ENCODE results near the gene MARK1. TPM values are rescaled to one million over a fixed set of nuclear protein-coding genes. Genes with fewer than 3 reads are reported as not detected.

MARK1 gene
- total RNA-seq, 1 donor from 2014 or later = 6.3 TPM

DNA sequence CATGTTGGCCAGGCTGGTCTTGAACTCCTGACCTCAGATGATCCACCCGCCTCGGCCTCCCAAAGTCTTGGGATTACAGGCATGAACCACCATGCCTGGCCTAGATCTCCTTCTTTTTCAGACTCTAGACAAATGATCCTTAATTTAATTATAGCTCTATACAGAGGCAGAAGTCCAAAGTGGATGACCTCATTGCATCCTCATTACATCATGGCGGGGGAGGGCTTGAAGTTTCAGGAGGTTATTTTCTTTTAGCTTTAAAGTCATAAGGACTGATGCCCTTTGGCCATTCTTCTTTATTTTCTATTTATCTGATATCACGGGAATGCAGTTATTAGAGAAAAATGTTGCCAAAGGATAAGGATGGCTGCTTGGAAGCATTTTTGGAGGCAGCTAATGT is 14.1 kb upstream of the MARK1 start:
- DNase-seq (ENCODE audit: low read depth) = no peak
- H3K4me3 ChIP-seq (ENCODE audit: low read depth, low read length) = no peak overlapping the region
- TF ChIP-seq, protein P1, sequence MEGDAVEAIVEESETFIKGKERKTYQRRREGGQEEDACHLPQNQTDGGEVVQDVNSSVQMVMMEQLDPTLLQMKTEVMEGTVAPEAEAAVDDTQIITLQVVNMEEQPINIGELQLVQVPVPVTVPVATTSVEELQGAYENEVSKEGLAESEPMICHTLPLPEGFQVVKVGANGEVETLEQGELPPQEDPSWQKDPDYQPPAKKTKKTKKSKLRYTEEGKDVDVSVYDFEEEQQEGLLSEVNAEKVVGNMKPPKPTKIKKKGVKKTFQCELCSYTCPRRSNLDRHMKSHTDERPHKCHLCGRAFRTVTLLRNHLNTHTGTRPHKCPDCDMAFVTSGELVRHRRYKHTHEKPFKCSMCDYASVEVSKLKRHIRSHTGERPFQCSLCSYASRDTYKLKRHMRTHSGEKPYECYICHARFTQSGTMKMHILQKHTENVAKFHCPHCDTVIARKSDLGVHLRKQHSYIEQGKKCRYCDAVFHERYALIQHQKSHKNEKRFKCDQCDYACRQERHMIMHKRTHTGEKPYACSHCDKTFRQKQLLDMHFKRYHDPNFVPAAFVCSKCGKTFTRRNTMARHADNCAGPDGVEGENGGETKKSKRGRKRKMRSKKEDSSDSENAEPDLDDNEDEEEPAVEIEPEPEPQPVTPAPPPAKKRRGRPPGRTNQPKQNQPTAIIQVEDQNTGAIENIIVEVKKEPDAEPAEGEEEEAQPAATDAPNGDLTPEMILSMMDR (conservative IDR thresholded peaks at IDR 0.05; ENCODE audit: low read depth, low read length) = no peak

DNA sequence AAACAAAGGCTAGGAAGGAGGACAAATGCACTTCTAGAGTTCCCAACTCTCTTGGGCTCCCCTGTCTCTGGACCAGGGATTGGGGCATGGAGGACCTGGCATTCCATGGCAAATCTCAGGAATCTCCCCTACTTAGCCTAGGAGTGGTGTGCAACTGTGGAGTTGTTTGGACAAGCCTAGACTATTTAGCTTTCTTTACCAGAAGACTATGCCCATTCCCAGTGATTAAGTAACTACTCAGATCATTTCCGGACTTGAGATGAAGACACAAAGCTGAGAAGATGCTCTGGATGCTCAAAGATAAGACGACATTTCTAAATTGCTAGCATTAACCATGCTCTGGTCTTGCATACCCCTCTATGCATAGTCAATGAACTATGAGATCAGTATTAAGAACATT is 13.7 kb upstream of the MARK1 start:
- H3K4me3 ChIP-seq (ENCODE audit: low read depth, low read length) = no peak overlapping the region
- no peak for DNase-seq (ENCODE audit: low read depth)
- TF ChIP-seq, protein P1 (conservative IDR thresholded peaks at IDR 0.05; ENCODE audit: low read depth, low read length) = no peak

DNA sequence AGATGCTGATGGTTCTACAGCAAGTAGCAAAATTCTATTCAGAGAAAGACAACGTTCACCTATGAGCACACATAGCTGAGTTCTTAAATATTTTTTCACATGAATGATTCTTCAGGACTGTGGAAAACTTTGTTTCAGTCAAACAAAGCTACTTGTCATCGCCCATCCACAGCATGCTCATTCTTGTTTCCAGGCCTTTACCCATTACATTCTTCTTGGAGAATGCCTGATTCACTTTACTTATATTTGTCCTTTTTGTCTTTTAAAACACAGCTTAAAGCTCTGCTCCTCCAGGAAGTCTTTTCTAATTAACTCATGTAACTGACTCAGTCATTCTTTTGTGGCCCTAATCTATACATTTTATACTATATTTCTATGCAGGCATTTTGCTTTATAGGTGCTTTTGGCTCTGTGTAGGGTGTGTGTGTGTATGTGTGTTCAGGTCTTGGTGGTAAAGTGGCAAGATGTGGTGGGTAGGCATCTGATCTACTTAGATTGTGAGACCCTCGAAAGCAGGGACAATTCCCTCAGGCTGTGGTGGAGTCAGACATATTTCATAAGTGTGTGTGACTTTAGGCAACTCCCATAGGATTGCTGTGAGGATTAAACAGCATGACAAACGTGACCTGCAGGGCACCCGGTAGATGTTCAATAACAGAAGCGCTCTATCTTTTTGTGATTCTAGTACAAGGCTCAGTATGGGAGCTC is 11.8 kb upstream of the MARK1 start:
- H3K4me3 ChIP-seq (ENCODE audit: low read depth, low read length) = no peak overlapping the region
- DNase-seq (ENCODE audit: low read depth) = no peak
- TF ChIP-seq, protein P1 (conservative IDR thresholded peaks at IDR 0.05; ENCODE audit: low read depth, low read length) = no peak

DNA sequence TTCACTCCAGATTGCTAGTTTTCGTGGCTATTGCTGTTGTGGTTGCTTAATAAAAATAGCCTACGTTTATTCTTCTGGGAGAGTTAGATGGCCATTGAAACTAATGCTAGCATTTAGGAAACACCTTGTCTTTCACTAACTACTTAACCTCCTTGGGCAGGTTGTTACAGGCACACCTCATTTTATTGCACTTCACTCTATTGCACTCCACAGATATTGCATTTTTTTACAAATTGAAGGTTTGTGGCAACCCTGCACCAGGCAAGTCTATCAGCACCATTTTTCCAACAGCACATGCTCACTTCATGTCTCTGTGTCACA is 11.3 kb upstream of the MARK1 start:
- no peak overlapping the region for H3K4me3 ChIP-seq (ENCODE audit: low read depth, low read length)
- TF ChIP-seq, protein P1 (conservative IDR thresholded peaks at IDR 0.05; ENCODE audit: low read depth, low read length) = no peak
- no peak for DNase-seq (ENCODE audit: low read depth)

DNA sequence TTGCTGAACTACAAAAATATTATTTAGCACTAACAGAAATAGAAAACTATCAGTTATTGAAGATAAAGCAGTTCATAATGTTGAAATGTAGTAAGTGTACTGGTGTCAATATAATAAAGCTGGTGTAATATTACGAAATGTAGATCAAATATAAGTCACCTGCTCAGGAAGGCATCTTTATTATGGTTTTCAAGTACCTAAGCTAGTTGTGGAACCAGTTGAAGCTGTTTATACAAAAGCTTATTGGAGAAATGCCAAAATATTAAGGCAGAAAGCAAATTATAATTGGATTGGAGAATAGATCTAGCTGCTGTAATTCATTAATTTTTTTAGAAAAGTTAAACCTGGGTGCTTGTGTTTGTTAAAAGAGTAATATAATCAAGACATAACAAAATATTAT is 6.2 kb upstream of the MARK1 start:
- TF ChIP-seq, protein P1 (conservative IDR thresholded peaks at IDR 0.05; ENCODE audit: low read depth, low read length) = no peak
- no peak overlapping the region for H3K4me3 ChIP-seq (ENCODE audit: low read depth, low read length)
- DNase-seq (ENCODE audit: low read depth) = no peak

DNA sequence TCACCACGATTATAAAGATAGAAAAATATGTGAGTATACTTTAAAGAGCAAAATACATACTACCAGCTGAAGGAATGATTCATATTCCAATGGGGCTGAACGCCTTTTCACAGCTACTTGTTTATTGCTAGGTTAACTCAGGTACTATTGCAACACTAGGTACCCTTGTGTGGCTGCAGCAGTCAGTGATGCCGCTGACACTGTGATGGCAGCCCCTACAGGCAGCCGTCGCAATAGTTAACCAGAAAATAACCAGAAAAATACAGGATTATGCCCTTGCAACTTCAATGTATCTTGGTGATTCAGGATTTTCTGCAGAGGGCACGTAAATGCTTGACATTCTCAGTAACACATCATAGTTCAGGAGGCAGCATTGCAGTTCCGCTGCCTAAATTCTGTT is 1.6 kb upstream of the MARK1 start:
- TF ChIP-seq, protein P1 (conservative IDR thresholded peaks at IDR 0.05; ENCODE audit: low read depth, low read length) = peak; percentile 23
- no peak overlapping the region for H3K4me3 ChIP-seq (ENCODE audit: low read depth, low read length)
- DNase-seq (ENCODE audit: low read depth) = no peak

DNA sequence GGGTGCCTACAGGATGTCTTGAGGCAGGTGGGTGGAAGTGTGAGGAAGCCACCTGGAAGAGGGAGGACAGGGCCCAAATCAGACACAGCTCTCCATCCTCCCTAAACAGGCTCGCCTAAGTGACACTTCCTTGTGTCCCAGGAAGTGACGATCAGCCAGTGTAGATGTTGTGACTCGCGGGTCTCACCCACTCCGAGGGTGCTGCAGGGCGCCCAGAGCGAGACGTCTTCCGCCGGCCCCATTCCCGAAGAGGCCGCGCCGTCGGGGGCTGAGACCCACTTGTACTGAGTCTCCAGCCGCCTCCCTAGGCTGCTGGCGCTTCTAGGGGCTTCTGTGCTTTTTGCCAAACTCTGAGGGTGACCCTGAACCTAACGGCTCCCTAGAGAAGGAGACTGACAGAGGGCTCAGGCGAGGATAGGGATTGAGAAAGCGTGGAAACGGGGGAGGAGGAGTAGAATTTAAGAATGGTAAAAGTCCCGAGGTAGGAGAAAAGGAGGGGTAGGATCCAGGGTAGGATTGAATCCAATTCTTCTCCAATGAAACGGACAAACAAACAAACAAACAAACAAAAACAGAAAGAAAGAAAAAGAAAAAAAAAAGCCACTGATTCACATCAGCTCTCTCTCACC is 543 bp upstream of the MARK1 start:
- TF ChIP-seq, protein P1 (conservative IDR thresholded peaks at IDR 0.05; ENCODE audit: low read depth, low read length) = no peak
- peak overlapping the region; percentile 58 for H3K4me3 ChIP-seq (ENCODE audit: low read depth, low read length)
- no peak for DNase-seq (ENCODE audit: low read depth)
